Duodenal mucosa (tissue), 2 donors: ENCODE data around the gene STXBP6.

ENCODE experiments used
- H3K27ac ChIP-seq: one replicate; pipeline ENCODE4 v1.7.0; 2013; ENCODE audit warnings: low read depth, low read length
- H3K27me3 ChIP-seq, 2 donors: one replicate each; pipeline ENCODE4 v1.7.0; 2013; ENCODE audit warnings: low read length in 2 of 2, control low read depth in 1 of 2; ENCODE audit not compliant: insufficient read depth in 2 of 2, control insufficient read depth in 1 of 2
- H3K36me3 ChIP-seq, 2 donors: one replicate each; pipeline ENCODE4 v1.7.0; 2013; ENCODE audit warnings: low read length in 2 of 2, control low read depth in 1 of 2; ENCODE audit not compliant: insufficient read depth in 2 of 2, control insufficient read depth in 1 of 2
- H3K4me1 ChIP-seq, 2 donors: one replicate each; pipeline ENCODE4 v1.7.0; 2013; ENCODE audit warnings: low read length in 2 of 2, control low read depth in 1 of 2; ENCODE audit not compliant: insufficient read depth in 2 of 2, control insufficient read depth in 1 of 2
- H3K4me3 ChIP-seq, 2 donors: one replicate each; pipeline ENCODE4 v1.7.0; 2013; ENCODE audit warnings: low read length in 2 of 2, low read depth in 1 of 2
- H3K9ac ChIP-seq, 2 donors: one replicate each; pipeline ENCODE4 v1.7.0; 2013; ENCODE audit warnings: low read length in 2 of 2, low read depth in 1 of 2
- H3K9me3 ChIP-seq, 2 donors: one replicate each; pipeline ENCODE4 v1.7.0; 2013; ENCODE audit warnings: low read length in 2 of 2, control low read depth in 1 of 2; ENCODE audit not compliant: control insufficient read depth in 1 of 2

Gene STXBP6

DNA sequence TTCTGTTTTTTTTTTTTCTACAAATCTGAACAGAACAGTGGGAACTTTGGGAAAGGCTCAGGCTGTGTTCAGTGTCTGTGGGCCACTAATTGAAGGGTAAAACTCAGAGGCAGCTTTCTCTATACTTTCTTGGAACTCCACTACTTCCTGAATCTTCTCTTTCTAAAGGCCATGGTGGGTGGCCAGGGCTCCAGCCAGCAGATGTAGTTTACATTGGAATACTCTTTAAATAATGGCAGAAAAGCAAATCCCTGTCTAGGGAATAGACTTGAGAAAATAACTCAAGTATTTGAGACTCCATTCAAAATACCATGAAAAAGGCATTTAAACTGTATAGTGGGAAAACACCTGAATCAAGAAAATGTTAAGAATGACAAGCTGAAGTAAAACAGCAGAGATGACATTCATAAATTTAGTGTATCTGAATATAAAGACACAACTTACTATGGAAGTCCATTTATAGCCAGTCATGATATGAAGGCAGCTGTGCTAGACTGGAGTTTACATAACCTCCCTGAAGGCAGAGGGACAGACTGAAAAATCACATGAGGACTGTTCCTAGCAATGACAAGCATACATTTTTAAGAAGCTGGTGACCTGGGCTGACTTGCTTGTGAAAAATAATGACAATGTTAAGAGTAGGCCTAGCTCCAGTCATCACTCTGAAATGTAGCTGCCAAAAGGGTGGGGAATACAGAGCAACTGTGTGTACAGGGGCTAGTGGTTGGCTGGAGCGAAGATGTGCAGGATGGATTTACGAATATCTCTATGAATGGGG, 168.6 kb downstream of the STXBP6 start:
- H3K9me3 ChIP-seq = no peaks in the 10 kb centered on the region
- H3K4me1 ChIP-seq = peaks cover 0 to 7% of the 10 kb centered on the region in 2 donors
- H3K27ac ChIP-seq = no peak overlapping the region
- no peaks in the 10 kb centered on the region for H3K27me3 ChIP-seq
- H3K4me3 ChIP-seq = no peak overlapping the region
- H3K36me3 ChIP-seq = no peaks in the 10 kb centered on the region
- H3K9ac ChIP-seq = no peak overlapping the region

DNA sequence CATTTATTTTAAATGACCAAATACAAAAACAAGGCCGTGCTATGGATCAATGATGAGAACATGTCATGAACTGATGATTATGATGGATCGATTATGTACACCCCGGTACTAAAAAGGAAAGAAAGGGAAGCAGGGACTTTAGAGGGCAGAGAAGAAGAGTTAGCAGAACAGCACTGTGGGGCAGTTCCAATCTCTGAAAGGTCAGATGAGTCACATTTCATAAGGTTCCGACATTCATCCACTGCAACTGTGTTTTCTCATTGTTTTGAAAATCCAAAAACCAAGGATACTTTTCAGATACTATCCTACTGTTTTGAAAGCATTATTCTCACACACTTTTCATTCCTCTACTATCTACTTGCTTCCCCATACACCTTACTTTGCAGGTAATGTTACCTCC, 169.3 kb downstream of the STXBP6 start:
- H3K27ac ChIP-seq = no peak overlapping the region
- no peaks in the 10 kb centered on the region for H3K27me3 ChIP-seq
- H3K4me1 ChIP-seq = peaks cover 0 to 13% of the 10 kb centered on the region in 2 donors
- H3K9me3 ChIP-seq = no peaks in the 10 kb centered on the region
- no peaks in the 10 kb centered on the region for H3K36me3 ChIP-seq
- H3K4me3 ChIP-seq = no peak overlapping the region
- H3K9ac ChIP-seq = no peak overlapping the region

DNA sequence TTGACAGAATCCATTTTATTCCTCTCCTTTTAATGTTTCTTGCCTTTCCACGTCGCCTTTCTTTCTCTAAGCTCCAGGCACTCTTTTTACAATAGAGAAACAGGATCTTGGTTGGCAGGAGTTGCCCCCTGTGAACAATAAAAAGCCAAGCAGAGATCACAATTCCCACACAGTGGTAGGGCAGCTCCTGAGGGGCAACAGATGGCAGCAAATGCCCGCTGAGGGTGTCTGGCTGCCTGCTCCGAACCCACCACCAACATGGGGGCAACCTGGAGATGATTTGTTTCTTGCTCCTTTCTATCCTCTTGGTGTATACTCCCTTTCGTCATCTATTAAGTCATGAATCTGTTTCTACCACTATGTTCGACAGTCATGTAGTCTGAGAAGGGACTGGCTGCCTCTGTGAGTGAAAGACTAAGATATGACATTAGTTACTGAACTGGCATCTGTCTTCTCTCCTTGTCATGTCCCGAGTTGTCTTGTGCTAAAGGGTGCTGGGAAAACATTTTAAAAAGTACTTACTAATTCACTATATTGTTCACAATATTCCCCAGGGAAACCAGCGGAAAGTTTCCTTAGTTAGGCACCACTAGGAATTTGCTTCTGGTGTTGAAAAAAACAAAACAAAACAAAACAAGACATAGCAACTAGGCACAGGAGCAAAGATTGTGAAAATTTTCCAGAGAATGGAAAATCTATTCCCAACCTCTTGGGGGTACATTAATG, 170.1 kb downstream of the STXBP6 start:
- H3K4me3 ChIP-seq = no peak overlapping the region
- no peaks in the 10 kb centered on the region for H3K9me3 ChIP-seq
- no peaks in the 10 kb centered on the region for H3K27me3 ChIP-seq
- no peaks in the 10 kb centered on the region for H3K36me3 ChIP-seq
- H3K27ac ChIP-seq = no peak overlapping the region
- no peak overlapping the region for H3K9ac ChIP-seq
- H3K4me1 ChIP-seq = peaks cover 4 to 21% of the 10 kb centered on the region in 2 donors

DNA sequence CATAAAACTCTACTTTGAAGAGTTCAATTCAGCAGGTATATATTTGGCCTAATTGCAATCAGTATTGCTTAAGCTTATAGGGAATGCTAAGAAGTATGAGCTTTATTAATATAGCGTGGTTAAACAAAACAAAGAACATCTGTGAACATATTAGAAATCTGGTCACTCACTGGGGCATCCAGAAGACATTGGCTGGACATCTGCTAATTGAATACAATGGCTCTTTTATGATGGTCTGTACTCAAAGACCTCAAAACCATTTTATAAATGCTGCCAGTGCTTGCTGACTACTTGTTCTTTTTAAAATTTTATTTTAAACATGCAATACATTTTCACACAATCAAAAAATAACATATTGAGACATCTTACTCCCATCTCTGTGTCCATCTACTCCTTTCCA, 173.0 kb downstream of the STXBP6 start:
- no peak overlapping the region for H3K9ac ChIP-seq
- H3K36me3 ChIP-seq = no peaks in the 10 kb centered on the region
- H3K9me3 ChIP-seq = no peaks in the 10 kb centered on the region
- H3K27me3 ChIP-seq = no peaks in the 10 kb centered on the region
- no peak overlapping the region for H3K4me3 ChIP-seq
- no peak overlapping the region for H3K27ac ChIP-seq
- peaks cover 7 to 26% of the 10 kb centered on the region in 2 donors for H3K4me1 ChIP-seq

DNA sequence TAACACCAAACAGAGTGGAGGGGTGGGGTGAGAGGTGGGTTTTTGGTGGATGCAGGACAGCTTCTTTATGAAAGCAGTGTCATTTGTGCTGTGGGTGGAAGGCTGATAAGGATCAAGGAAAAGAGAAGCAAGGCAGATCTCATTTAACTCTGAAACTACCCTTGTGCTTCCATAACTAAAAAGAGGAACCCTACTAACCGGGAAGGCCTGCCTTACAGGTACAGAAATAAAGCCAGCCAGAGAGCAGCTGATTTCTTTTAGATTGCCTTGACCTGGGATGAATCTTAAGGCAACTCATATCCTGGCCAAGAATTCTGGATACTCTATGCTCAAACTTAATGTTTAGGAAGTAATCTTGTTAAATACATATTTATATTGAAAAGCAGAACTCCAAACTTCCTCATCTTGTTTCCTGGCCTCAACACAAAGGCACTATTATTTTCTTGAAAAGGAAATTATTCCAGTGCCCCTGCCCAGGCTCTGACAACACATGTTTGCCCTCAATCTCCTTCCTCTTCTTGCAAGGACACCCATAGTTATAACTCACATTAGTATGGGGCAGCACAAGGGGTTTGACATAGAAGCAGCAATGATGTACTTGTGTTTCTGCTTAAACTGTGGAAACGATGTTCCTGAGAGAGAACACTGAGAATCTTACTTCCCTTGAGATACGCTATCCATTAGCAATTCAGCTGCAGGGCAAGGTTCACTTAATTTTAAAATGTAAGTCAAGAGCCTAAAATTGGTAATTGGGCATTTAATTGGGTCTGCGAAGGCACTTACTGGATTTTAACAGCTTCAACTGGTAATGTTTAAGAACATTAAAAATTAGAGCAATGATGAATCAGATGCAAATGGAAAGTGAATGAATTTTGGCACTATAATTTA, 173.7 kb downstream of the STXBP6 start:
- H3K9ac ChIP-seq = no peak overlapping the region
- no peaks in the 10 kb centered on the region for H3K36me3 ChIP-seq
- no peak overlapping the region for H3K27ac ChIP-seq
- H3K27me3 ChIP-seq = no peaks in the 10 kb centered on the region
- H3K4me3 ChIP-seq = no peak overlapping the region
- peaks cover 7 to 30% of the 10 kb centered on the region in 2 donors for H3K4me1 ChIP-seq
- no peaks in the 10 kb centered on the region for H3K9me3 ChIP-seq

DNA sequence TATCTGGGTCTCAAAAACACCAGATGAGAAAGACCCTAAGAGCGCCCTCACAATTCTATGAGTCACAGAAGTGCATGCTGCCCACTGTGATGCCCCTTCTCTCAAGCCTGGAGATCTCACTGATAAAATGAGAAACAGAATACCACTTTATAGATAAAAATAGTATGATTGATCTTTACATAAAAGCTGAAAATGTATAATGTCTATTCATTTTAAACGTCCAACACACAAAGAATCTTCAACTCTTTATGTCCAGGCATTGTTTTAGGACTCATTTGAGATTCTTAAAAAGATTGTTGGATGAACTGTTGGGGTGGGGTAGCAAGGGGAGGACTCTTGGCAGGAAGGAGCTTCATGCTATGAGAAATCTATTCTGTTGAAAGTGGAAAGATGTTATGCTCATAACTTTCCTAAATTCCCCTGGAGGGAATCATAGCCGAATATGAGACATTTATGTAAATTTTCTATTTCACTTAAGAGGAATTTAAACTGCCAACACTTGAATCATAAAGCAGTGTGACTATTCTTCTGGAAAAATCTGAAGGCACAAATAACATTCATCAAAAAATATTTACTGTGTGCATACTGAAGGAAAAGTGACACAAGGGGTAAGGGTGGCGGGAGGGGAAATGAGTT, 174.6 kb downstream of the STXBP6 start:
- Histone ChIP-seq H3K27ac (no peak overlapping the region), H3K9ac (no peak overlapping the region), H3K36me3 (no peaks in the 10 kb centered on the region), H3K4me3 (no peak overlapping the region), H3K9me3 (no peaks in the 10 kb centered on the region), H3K4me1 (peaks cover 7 to 32% of the 10 kb centered on the region in 2 donors), H3K27me3 (no peaks in the 10 kb centered on the region)

DNA sequence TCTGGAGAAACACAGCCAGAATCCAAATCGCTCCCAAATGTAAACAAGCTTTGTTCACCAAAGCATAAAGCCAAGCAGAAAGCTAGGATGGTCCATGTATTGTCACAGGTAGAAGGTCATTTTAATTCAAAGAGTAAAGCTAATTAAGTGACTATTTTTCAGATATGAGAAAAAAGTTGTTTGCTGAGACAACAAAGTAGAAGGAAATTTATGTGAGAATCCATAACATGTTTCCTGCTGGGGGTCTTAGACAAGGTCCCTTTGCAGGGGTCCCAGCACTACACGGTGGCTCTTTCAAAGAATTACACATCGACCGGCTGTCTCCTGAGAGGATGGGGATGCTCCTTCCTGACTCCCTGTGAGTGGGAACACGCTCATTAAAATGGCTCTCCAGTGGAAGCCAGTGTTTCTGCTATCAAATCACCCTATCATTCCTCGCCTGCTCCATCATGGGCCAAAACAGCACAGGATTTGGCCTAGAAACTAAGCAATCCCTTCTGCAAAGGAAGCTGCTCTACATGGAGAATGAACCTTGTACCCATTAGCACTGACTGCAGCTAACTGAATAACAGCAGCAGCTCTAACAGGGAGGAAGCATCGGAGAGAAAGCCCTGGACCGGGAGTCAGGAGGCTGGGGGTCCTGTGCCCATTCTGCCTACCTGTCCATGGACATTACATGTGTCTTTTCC, 175.3 kb downstream of the STXBP6 start:
- Histone ChIP-seq H3K9ac (no peak overlapping the region), H3K27ac (no peak overlapping the region), H3K9me3 (no peaks in the 10 kb centered on the region), H3K27me3 (no peaks in the 10 kb centered on the region), H3K4me1 (peaks cover 7 to 32% of the 10 kb centered on the region in 2 donors), H3K36me3 (no peaks in the 10 kb centered on the region), H3K4me3 (no peak overlapping the region)

DNA sequence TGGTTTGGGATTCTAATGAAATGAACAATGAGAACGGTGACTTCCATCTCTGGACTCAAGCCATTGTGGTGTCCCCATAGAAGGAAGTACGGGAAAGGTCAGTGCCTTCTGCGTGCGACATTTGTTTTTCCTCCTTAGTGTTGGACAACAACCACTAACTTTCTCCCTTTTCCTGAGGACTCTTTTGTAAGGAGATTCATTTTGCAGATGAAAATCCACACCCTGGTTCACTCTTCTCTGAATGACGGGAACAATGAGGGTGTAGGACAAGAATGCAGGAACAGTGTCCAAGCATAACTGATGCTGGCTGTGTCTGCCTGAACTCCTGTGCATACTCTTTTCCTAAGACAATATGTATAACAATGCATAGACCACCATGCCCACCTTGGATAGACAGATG, 176.4 kb downstream of the STXBP6 start:
- H3K27me3 ChIP-seq = no peaks in the 10 kb centered on the region
- peaks cover 7 to 32% of the 10 kb centered on the region in 2 donors for H3K4me1 ChIP-seq
- H3K9me3 ChIP-seq = no peaks in the 10 kb centered on the region
- no peak overlapping the region for H3K27ac ChIP-seq
- H3K36me3 ChIP-seq = no peaks in the 10 kb centered on the region
- H3K9ac ChIP-seq = no peak overlapping the region
- H3K4me3 ChIP-seq = no peak overlapping the region

DNA sequence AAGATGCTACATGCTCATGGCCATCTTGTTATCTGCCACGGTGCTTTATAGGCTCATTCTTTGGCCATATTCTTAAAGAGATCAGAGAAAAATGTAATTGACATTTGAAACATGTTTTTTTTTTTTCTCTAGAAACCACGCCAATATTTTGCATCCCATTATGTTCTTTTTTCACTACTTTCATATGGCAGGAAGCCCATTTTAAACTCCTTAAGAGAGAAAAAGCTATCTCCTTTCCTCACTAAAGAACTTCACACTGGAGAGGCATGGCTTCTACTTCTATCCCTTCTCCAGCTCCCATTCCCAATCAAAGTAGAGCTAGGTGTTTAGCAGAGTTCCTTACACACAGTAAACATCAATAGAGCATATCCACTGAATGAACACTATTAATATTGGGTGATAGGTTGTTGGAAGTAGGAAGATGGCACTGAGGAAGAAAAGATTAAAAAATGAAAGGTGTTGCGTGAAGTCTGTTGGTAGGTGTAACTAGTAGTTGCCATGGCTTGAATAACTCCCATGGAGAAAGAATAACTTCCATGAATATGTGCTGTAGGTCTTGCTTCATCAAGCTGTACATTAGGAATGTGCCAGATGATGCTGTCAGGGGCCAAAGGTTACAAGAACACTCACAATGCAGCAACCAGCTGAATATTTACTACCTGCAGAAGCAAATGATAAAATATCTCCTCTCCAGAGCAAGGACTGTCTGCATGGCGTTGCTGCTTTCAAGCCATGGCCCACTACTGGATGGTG, 178.8 kb downstream of the STXBP6 start:
- peaks cover 7 to 24% of the 10 kb centered on the region in 2 donors for H3K4me1 ChIP-seq
- H3K9ac ChIP-seq = no peak overlapping the region
- peaks cover 0 to 5% of the 10 kb centered on the region in 2 donors for H3K9me3 ChIP-seq
- H3K27ac ChIP-seq = no peak overlapping the region
- no peak overlapping the region for H3K4me3 ChIP-seq
- H3K27me3 ChIP-seq = no peaks in the 10 kb centered on the region
- no peaks in the 10 kb centered on the region for H3K36me3 ChIP-seq
